Measurements from ENCODE around the gene BABAM2.

The BABAM2 gene

DNA sequence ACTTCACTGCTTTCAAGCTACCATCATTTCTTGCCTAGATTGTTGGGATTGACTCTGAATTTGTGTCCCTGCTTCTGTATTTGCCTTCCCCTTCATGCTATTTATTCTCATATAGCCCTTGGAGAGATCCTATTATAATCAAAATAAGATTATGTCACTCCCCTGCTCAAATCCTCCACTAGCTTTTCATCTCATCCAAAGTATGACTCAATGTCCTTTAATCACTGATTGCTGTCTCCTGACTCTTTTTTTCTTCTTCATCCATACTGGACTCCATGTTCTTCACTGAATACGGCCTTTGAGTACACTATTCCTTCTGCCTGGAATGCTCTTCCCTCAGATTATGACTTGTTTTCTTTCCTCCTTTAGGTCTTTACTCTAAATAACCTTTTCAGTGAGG is 5.3 kb upstream of the BABAM2 start:
- Histone ChIP-seq H3K4me2 (ENCODE audit: low read length) (no peak overlapping the region), H2AFZ (no peak overlapping the region), H3K36me3 (ENCODE audit: control insufficient read depth, insufficient read depth, low read length) (no peaks in the 10 kb centered on the region), H3K9me3 (ENCODE audit: control insufficient read depth, low read length) (no peaks in the 10 kb centered on the region), H3K4me3 (ENCODE audit: low read depth, low read length) (no peak overlapping the region), H3K9ac (no peak overlapping the region), H3K27ac (no peak overlapping the region), H3K27me3 (ENCODE audit: control insufficient read depth, insufficient read depth, low read length) (no peaks in the 10 kb centered on the region), H3K79me2 (peaks cover 14% of the 10 kb centered on the region), H3K4me1 (no peaks in the 10 kb centered on the region)
- TF ChIP-seq, protein P1, sequence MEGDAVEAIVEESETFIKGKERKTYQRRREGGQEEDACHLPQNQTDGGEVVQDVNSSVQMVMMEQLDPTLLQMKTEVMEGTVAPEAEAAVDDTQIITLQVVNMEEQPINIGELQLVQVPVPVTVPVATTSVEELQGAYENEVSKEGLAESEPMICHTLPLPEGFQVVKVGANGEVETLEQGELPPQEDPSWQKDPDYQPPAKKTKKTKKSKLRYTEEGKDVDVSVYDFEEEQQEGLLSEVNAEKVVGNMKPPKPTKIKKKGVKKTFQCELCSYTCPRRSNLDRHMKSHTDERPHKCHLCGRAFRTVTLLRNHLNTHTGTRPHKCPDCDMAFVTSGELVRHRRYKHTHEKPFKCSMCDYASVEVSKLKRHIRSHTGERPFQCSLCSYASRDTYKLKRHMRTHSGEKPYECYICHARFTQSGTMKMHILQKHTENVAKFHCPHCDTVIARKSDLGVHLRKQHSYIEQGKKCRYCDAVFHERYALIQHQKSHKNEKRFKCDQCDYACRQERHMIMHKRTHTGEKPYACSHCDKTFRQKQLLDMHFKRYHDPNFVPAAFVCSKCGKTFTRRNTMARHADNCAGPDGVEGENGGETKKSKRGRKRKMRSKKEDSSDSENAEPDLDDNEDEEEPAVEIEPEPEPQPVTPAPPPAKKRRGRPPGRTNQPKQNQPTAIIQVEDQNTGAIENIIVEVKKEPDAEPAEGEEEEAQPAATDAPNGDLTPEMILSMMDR (IDR thresholded peaks at IDR 0.05): no peak

DNA sequence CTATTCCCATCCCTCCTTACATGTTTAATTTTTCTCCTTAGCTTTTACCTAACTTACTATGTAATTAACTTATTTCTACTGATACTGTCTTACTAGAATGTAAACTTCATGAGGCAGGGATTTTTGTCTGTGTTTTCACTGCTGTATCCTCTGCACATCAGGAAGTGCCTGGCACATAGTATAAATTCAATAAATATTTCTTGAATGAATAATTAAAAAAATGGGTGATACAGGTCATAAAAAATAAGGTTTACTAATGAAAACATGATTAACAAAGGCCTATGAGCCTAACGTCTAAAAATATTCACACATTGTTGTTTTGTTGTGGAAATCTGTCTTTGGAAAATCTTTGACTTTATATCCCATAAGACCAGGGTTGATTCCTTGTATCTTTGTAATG is 4.9 kb upstream of the BABAM2 start:
- Histone ChIP-seq H3K27me3 (ENCODE audit: control insufficient read depth, insufficient read depth, low read length) (no peaks in the 10 kb centered on the region), H3K9ac (no peak overlapping the region), H3K4me1 (no peaks in the 10 kb centered on the region), H3K27ac (no peak overlapping the region), H3K9me3 (ENCODE audit: control insufficient read depth, low read length) (no peaks in the 10 kb centered on the region), H3K36me3 (ENCODE audit: control insufficient read depth, insufficient read depth, low read length) (no peaks in the 10 kb centered on the region), H3K4me2 (ENCODE audit: low read length) (no peak overlapping the region), H2AFZ (no peak overlapping the region), H3K79me2 (peaks cover 14% of the 10 kb centered on the region), H3K4me3 (ENCODE audit: low read depth, low read length) (no peak overlapping the region)
- TF ChIP-seq, protein P1 (IDR thresholded peaks at IDR 0.05): no peak

DNA sequence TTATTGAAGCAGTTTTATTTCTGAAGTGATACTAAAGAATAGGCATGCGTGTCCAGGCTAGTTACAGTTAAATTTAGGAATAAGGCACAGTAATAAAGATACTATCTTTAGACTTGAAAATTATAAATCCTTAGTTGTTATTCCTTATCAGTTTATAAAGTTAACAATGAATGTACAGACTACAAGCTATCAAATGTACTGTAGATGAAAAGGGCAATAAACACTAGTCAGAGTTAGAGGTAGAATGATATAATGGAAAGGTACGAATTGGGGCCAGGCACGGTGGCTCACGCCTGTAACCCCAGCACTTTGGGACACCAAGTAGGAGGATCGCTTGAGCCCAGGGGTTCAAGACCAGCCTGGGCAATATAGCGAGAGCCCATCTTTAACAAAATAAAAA is 4.2 kb upstream of the BABAM2 start:
- Histone ChIP-seq H3K27me3 (ENCODE audit: control insufficient read depth, insufficient read depth, low read length) (no peaks in the 10 kb centered on the region), H2AFZ (no peak overlapping the region), H3K9ac (no peak overlapping the region), H3K4me2 (ENCODE audit: low read length) (no peak overlapping the region), H3K27ac (no peak overlapping the region), H3K4me3 (ENCODE audit: low read depth, low read length) (no peak overlapping the region), H3K79me2 (peaks cover 14% of the 10 kb centered on the region), H3K9me3 (ENCODE audit: control insufficient read depth, low read length) (no peaks in the 10 kb centered on the region), H3K4me1 (peaks cover 1% of the 10 kb centered on the region), H3K36me3 (ENCODE audit: control insufficient read depth, insufficient read depth, low read length) (no peaks in the 10 kb centered on the region)
- TF ChIP-seq, protein P1 (IDR thresholded peaks at IDR 0.05): no peak

DNA sequence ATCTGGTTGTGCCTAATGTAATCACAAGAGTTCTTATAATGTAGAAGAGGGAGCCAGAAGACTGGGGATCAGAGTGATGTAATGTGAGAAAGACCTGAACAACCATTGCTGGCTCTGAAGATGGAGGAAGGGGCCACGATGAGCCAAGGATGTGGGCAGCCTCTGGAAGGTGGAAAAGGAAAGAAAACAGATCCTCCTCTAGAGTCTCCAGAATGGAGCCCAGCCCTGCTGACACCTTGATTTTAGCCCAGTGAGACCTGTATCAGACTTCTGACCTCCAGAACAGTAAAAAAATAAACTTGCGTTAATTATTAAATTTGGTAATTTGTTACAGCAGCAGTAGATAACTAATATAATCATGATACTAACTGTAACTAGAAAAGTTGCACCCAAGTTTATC is 3.4 kb upstream of the BABAM2 start:
- Histone ChIP-seq H3K36me3 (ENCODE audit: control insufficient read depth, insufficient read depth, low read length) (no peaks in the 10 kb centered on the region), H3K27ac (no peak overlapping the region), H2AFZ (no peak overlapping the region), H3K9me3 (ENCODE audit: control insufficient read depth, low read length) (no peaks in the 10 kb centered on the region), H3K4me2 (ENCODE audit: low read length) (no peak overlapping the region), H3K4me3 (ENCODE audit: low read depth, low read length) (no peak overlapping the region), H3K27me3 (ENCODE audit: control insufficient read depth, insufficient read depth, low read length) (no peaks in the 10 kb centered on the region), H3K4me1 (peaks cover 2% of the 10 kb centered on the region), H3K9ac (no peak overlapping the region), H3K79me2 (peaks cover 13% of the 10 kb centered on the region)
- TF ChIP-seq, protein P1 (IDR thresholded peaks at IDR 0.05): no peak

DNA sequence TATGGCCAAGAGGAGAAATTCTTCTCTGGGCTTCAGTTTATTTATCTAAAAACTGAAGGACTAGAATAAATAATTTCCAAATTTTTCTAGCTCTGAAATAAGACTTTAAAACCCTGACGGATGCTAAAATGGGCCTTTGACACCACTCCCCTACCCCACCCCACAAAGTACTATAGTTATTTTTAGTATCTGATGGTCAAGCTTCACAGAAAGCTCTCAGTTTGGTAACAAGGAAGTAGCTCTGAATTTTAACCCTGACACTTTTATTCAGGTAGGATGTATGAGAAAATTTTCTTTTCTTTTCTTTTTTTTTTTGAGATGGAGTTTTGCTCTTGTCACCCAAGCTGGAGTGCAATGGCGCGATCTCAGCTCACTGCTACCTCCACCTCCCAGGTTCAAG is 2.7 kb upstream of the BABAM2 start:
- Histone ChIP-seq H3K9ac (no peak overlapping the region), H3K4me2 (ENCODE audit: low read length) (no peak overlapping the region), H3K36me3 (ENCODE audit: control insufficient read depth, insufficient read depth, low read length) (no peaks in the 10 kb centered on the region), H3K27ac (no peak overlapping the region), H3K27me3 (ENCODE audit: control insufficient read depth, insufficient read depth, low read length) (no peaks in the 10 kb centered on the region), H3K4me1 (peaks cover 2% of the 10 kb centered on the region), H2AFZ (no peak overlapping the region), H3K9me3 (ENCODE audit: control insufficient read depth, low read length) (no peaks in the 10 kb centered on the region), H3K4me3 (ENCODE audit: low read depth, low read length) (no peak overlapping the region), H3K79me2 (peaks cover 6% of the 10 kb centered on the region)
- TF ChIP-seq, protein P1 (IDR thresholded peaks at IDR 0.05): no peak

All from parathyroid adenoma (tissue), 2 donors.